ENCODE data around the gene REM2. TPM values are rescaled to one million over a fixed set of nuclear protein-coding genes. Genes with fewer than 3 reads are reported as not detected.

Gene REM2
- polyA plus RNA-seq, 1 donor (not counting 4 experiments of a cell fraction or from before 2014, with no cell fraction given) = 0.05 TPM

DNA sequence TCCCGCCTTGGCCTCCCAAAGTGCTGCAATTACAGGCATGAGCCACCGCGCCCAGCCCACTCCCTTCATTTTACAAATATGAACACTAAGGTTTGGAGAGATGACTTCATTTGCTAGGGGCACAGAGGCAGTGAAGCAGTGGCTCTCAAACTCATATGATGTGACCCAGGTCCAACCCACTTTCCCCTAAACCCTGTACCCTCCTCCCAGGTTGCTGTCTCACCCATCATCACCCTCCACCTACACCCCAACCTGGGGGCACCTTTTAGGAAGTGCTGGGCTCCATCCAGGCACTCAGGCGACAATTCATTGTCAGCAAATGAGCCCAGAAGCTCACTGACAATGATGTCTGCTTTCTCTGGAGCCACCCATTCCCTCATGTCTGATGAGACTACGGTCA, 40.7 kb downstream of the REM2 start:
- no peak for DNase-seq (ENCODE audit: low read depth, low spot score)
- H3K4me3 ChIP-seq (ENCODE audit: control insufficient read depth in 2 of 3, extremely low read depth in 1 of 3, insufficient read depth in 2 of 3, low read depth in 1 of 3, low read length in 3 of 3) = no peak overlapping the region
- no peak overlapping the region for H3K4me2 ChIP-seq (ENCODE audit: control insufficient read depth, extremely low read depth, insufficient read depth, low read depth, low read length)
- no peaks in the 10 kb centered on the region for H4K20me1 ChIP-seq (ENCODE audit: control insufficient read depth, extremely low read depth, insufficient read depth, low read length)
- no peak overlapping the region for H3K27ac ChIP-seq (ENCODE audit: control insufficient read depth, insufficient read depth, low read length)
- H3K79me2 ChIP-seq (ENCODE audit: control insufficient read depth, insufficient read depth, low read length) = peaks cover 30% of the 10 kb centered on the region
- H3K4me1 ChIP-seq (ENCODE audit: control insufficient read depth, extremely low read depth, insufficient read depth, low read length) = peaks cover 60% of the 10 kb centered on the region
- H3K9ac ChIP-seq (ENCODE audit: control insufficient read depth, extremely low read depth, insufficient read depth, low read length) = no peak overlapping the region
- H3K9me3 ChIP-seq (ENCODE audit: control insufficient read depth, low read depth, low read length) = no peaks in the 10 kb centered on the region
- dilution Hi-C loops (cut with MboI; ENCODE audit: extremely low pct_ligation_motif_present, low sequenced_read_pairs) = no loop called here
- H3K9me1 ChIP-seq (ENCODE audit: control insufficient read depth, extremely low read depth, insufficient read depth, low read length) = peaks cover 2% of the 10 kb centered on the region
- peaks cover 29 to 55% of the 10 kb centered on the region in 2 experiments for H3K36me3 ChIP-seq (ENCODE audit: control insufficient read depth in 2 of 2, extremely low read depth in 1 of 2, insufficient read depth in 2 of 2, low read length in 2 of 2)
- no peak for FAIRE-seq
- no peaks in the 10 kb centered on the region for H3K27me3 ChIP-seq (ENCODE audit: control insufficient read depth, extremely low read depth, insufficient read depth, low read length)
- TF ChIP-seq, protein P1, sequence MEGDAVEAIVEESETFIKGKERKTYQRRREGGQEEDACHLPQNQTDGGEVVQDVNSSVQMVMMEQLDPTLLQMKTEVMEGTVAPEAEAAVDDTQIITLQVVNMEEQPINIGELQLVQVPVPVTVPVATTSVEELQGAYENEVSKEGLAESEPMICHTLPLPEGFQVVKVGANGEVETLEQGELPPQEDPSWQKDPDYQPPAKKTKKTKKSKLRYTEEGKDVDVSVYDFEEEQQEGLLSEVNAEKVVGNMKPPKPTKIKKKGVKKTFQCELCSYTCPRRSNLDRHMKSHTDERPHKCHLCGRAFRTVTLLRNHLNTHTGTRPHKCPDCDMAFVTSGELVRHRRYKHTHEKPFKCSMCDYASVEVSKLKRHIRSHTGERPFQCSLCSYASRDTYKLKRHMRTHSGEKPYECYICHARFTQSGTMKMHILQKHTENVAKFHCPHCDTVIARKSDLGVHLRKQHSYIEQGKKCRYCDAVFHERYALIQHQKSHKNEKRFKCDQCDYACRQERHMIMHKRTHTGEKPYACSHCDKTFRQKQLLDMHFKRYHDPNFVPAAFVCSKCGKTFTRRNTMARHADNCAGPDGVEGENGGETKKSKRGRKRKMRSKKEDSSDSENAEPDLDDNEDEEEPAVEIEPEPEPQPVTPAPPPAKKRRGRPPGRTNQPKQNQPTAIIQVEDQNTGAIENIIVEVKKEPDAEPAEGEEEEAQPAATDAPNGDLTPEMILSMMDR (optimal IDR thresholded peaks at IDR 0.05 in 1 of 3, IDR thresholded peaks at IDR 0.05 in 1 of 3, conservative IDR thresholded peaks at IDR 0.05 in 1 of 3; ENCODE audit: extremely low read depth in 1 of 3, insufficient read depth in 2 of 3, low read length in 3 of 3) = no peak
- no peak for TF ChIP-seq EZH2 (IDR thresholded peaks at IDR 0.05; ENCODE audit: low read length)
- H2AFZ ChIP-seq (ENCODE audit: control insufficient read depth, low read length) = no peak overlapping the region

DNA sequence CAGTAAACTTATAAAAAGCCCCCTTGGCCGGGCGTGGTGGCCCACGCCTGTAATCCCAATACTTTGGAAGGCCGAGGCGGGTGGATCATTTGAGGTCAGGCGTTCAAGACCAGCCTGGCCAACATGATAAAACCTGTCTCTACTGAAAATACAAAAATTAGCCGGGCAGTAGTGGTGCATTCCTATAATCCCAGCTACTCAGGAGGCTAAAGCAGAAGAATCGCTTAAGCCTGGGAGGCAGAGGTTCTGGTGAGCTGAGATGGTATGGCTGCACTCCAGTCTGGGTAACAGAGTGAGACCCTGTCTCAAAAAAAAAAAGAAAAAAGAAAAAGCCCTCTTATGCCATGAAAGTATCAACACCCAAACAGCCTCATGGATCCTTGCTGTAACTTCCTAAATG, 42.5 kb downstream of the REM2 start:
- H3K9ac ChIP-seq (ENCODE audit: control insufficient read depth, extremely low read depth, insufficient read depth, low read length) = no peak overlapping the region
- dilution Hi-C loops (cut with MboI; ENCODE audit: extremely low pct_ligation_motif_present, low sequenced_read_pairs) = no loop called here
- H3K4me3 ChIP-seq (ENCODE audit: control insufficient read depth in 2 of 3, extremely low read depth in 1 of 3, insufficient read depth in 2 of 3, low read depth in 1 of 3, low read length in 3 of 3) = no peak overlapping the region
- peaks cover 23 to 51% of the 10 kb centered on the region in 2 experiments for H3K36me3 ChIP-seq (ENCODE audit: control insufficient read depth in 2 of 2, extremely low read depth in 1 of 2, insufficient read depth in 2 of 2, low read length in 2 of 2)
- no peaks in the 10 kb centered on the region for H3K9me3 ChIP-seq (ENCODE audit: control insufficient read depth, low read depth, low read length)
- H3K79me2 ChIP-seq (ENCODE audit: control insufficient read depth, insufficient read depth, low read length) = peaks cover 34% of the 10 kb centered on the region
- H3K9me1 ChIP-seq (ENCODE audit: control insufficient read depth, extremely low read depth, insufficient read depth, low read length) = peaks cover 2% of the 10 kb centered on the region
- H3K4me1 ChIP-seq (ENCODE audit: control insufficient read depth, extremely low read depth, insufficient read depth, low read length) = peaks cover 57% of the 10 kb centered on the region
- H3K27me3 ChIP-seq (ENCODE audit: control insufficient read depth, extremely low read depth, insufficient read depth, low read length) = no peaks in the 10 kb centered on the region
- H3K4me2 ChIP-seq (ENCODE audit: control insufficient read depth, extremely low read depth, insufficient read depth, low read depth, low read length) = peak overlapping the region; percentile 79
- DNase-seq (ENCODE audit: low read depth, low spot score) (no peak), FAIRE-seq (no peak)
- no peaks in the 10 kb centered on the region for H4K20me1 ChIP-seq (ENCODE audit: control insufficient read depth, extremely low read depth, insufficient read depth, low read length)
- peak overlapping the region; percentile 87 for H3K27ac ChIP-seq (ENCODE audit: control insufficient read depth, insufficient read depth, low read length)
- TF ChIP-seq EZH2 (IDR thresholded peaks at IDR 0.05; ENCODE audit: low read length) = no peak
- TF ChIP-seq, protein P1 (optimal IDR thresholded peaks at IDR 0.05 in 1 of 3, IDR thresholded peaks at IDR 0.05 in 1 of 3, conservative IDR thresholded peaks at IDR 0.05 in 1 of 3; ENCODE audit: extremely low read depth in 1 of 3, insufficient read depth in 2 of 3, low read length in 3 of 3) = no peak
- H2AFZ ChIP-seq (ENCODE audit: control insufficient read depth, low read length) = no peak overlapping the region
